HG02981 (cell line): ENCODE data around the gene TIGAR.
A peak's percentile ranks its signal among the peaks of the same experiment; 100 is the strongest.

Experiments used
- ATAC-seq: cut with Tn5 transposase; IDR thresholded peaks from one replicate; pipeline ENCODE4 v1.9.1; 2021; ENCODE audit warnings: mild to moderate bottlenecking, moderate library complexity; ENCODE audit not compliant: unreplicated experiment

Gene TIGAR, protein sequence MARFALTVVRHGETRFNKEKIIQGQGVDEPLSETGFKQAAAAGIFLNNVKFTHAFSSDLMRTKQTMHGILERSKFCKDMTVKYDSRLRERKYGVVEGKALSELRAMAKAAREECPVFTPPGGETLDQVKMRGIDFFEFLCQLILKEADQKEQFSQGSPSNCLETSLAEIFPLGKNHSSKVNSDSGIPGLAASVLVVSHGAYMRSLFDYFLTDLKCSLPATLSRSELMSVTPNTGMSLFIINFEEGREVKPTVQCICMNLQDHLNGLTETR

DNA sequence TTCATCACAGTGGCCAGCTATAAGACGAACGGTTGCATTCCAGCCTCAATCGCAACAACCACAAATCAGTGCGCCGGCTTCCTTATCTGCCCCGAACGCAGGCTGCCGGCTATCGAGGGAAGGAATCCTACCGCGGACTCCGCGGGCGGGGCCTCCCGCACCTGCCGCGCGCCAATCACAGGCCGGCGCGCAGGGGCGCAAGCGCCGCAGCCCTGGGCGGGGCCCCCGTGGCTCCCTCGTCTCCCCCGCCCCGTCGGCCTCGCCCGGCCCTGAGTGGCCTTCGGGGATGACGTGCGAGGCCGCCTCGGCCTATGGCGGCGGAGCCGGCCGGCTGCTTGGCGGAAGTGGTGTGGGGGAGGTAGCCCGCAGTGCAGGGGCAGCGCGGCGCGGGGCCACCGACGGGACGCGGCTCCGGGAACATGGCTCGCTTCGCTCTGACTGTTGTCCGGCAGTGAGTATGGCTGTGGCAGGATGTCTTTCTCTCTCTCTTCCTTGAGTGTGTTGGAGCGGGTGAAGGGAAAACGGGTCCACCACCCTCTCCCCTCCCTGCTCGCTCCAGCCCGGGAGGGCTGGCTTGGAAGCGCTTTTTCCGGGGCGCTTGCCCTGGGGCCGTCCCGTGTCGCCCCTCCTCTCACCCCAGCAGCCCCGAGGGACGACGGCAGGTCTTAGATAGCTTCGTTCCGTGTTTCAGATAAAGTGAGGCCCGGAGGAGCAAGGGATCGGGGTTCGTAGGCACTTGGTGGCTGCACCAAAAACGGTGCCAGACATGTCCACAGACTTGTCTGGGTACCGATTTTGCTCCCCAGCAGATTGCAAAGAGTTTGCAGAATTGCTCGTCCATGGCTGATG, at the start of gene TIGAR:
Gene TIGAR, plus strand, starts transcription at position 361 of the 849 bp plus-strand sequence. Its CDS starts 59 bp downstream, at position 420.
- ATAC-seq: peak; percentile 97

DNA sequence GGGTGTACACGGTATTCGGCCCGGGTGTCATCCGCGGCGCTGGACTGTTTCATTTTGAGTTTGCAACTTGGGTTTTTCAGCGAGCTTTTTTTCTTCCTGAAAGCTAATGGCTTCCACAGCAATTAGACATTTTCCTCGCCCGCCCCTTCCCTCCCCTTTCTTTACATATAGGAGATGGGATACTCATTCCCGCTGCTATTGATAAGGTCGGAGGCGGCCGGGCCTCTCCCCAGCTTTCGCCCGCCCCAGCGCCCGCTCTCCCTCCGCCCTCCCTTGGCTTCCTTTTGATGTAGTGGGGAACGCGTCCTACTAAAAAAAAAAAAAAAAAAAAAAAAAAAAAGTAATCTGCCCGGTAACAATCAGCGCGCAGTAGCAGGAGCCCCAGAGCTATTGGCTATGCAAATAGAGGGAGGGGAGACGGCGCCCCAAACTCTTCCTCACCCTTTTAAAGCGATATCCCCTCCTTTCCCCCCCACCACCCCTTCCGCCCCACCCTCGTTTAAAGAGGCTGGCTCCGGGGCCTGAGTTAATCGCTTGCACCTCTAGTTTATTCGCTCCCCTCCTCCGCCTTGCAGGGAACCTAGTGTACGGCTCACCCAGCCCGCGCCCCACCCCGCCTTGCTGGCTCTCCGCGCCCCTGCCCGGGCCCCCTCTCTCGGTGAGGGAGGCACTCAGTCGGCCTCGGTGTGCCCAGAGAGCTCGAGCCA, 49.1 kb upstream of the TIGAR start:
- peak; percentile 47 for ATAC-seq

DNA sequence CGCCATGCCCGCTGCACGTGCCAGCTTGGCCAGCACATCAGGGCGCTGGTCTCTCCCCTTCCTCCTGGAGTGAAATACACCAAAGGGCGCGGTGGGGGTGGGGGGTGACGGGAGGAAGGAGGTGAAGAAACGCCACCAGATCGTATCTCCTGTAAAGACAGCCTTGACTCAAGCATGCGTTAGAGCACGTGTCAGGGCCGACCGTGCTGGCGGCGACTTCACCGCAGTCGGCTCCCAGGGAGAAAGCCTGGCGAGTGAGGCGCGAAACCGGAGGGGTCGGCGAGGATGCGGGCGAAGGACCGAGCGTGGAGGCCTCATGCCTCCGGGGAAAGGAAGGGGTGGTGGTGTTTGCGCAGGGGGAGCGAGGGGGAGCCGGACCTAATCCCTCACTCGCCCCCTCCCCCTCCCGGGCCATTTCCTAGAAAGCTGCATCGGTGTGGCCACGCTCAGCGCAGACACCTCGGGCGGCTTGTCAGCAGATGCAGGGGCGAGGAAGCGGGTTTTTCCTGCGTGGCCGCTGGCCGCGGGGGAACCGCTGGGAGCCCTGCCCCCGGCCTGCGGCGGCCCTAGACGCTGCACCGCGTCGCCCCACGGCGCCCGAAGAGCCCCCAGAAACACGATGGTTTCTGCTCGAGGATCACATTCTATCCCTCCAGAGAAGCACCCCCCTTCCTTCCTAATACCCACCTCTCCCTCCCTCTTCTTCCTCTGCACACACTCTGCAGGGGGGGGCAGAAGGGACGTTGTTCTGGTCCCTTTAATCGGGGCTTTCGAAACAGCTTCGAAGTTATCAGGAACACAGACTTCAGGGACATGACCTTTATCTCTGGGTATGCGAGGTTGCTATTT, 48.4 kb upstream of the TIGAR start:
- peak; percentile 1 for ATAC-seq

DNA sequence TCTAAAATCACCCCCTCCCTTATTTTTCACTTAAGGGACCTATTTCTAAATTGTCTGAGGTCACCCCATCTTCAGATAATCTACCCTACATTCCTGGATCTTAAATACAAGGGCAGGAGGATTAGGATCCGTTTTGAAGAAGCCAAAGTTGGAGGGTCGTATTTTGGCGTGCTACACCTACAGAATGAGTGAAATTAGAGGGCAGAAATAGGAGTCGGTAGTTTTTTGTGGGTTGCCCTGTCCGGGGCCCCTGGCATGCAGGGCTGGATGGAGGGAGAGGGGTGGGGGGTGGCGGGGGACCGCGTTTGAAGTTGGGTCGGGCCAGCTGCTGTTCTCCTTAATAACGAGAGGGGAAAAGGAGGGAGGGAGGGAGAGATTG, 47.8 kb upstream of the TIGAR start:
- ATAC-seq: no peak

DNA sequence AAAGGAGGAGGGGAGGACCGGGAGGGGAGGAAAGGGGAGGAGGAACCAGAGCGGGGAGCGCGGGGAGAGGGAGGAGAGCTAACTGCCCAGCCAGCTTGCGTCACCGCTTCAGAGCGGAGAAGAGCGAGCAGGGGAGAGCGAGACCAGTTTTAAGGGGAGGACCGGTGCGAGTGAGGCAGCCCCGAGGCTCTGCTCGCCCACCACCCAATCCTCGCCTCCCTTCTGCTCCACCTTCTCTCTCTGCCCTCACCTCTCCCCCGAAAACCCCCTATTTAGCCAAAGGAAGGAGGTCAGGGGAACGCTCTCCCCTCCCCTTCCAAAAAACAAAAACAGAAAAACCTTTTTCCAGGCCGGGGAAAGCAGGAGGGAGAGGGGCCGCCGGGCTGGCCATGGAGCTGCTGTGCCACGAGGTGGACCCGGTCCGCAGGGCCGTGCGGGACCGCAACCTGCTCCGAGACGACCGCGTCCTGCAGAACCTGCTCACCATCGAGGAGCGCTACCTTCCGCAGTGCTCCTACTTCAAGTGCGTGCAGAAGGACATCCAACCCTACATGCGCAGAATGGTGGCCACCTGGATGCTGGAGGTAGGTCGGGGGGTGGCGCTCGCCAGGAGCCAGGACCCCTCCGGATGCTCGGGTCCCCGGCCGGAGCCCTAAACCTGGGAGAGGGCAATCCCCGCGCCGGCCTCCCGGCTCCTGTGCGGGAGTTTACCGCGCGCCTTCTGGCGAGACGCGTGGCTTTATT, 47.2 kb upstream of the TIGAR start, which contains the start of gene CCND2:
Gene CCND2, plus strand, starts transcription at position 111 of the 744 bp plus-strand sequence. Its CDS starts 279 bp downstream, at position 390.
- ATAC-seq: peak; percentile 24

DNA sequence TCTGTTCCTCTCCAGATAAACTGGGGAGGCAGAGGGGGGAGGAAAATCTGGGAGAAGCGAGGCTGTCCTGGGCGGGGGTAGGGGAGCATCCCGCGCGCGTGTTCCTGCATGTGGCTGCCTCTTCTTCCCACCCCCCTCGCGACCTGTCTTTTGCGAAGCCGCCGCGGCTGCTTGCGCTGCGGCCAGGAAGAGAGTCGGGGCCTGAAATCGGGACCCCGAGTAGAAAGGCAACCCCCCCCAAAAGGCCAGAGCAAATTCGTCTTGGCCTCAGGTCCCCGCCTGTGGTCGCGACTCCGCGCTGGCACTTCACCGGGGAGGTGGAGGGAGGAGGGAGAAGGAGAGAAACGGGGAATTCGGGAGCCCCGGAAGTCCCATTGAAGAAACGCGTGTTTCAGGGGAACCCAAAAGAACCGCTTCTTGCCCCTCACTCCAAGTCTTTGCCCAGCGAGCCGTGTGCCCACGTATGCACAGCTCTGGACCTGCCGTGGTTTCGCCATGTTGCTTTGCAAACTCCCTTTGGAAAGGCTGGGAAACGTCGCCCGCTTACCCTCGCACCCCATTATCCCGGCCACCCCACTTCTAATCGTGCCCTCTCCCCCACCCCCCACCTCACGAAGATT, 46.5 kb upstream of the TIGAR start:
- no peak for ATAC-seq

DNA sequence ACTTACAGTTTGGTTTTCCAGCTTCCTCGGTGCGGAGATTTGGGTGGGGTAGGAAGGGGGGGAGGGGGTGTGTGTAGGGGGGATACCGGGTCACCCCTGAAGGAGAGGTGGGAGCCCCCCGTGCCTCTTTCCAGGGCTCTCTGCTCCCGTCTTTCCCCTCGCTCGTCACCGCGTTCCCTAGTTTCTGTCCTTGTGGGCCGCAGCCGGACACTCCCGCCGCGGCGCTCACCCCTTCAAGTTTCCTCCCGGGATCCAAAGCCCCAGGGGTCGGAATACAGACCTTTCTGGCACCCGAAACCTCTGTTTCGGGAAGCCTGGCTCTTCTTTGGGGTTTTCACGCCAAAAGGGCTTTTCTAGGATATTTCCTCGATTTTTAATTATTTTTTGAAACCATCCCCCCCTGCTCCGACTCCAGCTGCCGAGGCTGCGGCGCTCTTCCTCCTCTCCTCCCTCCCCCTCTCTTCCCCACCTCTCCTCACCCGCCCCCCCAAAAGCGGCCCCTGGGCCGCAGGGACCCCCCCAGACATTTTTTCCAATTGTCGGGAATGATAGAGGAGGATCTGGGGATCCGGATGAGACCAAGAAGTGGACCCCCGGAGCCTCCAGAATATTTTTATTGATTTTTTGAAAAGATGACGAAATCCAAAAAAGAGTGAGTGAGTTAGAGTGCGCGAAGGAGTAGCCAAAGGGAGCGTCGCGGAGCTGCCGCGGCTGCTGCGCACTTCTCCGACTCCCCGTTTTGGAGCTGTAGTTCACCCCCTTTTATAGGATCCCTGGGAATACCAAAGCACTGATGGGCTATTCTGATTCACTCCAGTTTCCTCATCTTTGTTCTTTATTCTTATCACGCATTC, 45.8 kb upstream of the TIGAR start:
- ATAC-seq: no peak

DNA sequence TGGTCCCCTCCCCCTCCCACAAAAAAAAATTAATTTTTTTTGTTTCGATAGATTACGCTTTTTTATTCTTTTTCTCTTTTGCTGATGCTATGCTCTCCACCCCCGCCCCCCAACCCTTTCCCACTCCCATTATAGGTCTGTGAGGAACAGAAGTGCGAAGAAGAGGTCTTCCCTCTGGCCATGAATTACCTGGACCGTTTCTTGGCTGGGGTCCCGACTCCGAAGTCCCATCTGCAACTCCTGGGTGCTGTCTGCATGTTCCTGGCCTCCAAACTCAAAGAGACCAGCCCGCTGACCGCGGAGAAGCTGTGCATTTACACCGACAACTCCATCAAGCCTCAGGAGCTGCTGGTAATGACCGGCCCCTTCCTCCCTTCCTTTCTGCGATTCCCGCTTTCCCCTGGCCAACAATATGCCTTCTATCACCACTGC, 45.1 kb upstream of the TIGAR start:
- ATAC-seq: no peak

DNA sequence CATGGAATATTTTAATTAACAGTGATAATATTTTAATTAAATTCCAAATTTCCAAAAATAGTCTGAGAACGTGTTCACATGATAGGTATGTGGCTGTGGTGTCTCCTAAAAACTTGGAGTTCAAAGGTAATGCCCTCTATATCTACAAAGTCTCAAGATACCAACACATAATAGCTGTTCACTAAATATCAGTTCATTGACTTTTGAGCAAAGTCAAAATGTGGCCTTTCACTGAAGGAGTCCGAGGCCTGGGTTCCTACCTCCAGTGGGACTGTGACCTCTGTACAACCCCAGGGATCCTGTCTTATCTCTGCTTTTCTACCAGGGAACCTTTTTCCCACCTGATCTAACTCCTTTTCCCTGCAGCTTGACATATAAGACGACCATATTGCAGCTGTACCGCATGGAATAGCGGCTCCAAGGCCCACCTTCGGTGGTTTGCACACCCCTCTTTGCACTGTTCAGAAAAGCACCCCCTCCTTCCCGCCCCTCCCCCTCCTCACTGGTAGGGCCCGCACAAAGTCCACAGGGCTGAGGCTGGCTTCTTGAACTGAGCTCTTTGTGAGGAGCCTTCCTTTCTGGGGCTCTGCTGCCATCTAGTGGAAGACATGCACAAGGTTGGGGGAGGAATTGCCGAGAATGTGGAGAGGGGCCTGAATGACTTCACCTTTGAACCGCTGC, 44.3 kb upstream of the TIGAR start:
- no peak for ATAC-seq

DNA sequence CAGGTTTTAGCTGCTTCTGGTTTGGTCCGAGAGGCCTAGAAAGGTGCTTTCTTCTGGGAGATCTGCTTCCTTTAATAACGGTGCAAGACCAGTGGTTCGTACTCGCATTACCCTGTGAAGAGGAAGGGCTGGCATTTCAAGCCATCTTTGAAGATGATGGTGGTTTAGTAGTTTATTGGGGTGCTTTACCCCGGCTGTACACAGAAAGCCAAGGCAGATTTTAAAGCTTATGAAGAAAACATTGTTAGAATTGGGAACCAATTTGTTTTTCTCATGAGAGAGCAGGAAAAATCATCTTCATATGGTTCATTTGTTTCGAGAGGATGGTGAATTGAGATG, 43.8 kb upstream of the TIGAR start:
- ATAC-seq: no peak

DNA sequence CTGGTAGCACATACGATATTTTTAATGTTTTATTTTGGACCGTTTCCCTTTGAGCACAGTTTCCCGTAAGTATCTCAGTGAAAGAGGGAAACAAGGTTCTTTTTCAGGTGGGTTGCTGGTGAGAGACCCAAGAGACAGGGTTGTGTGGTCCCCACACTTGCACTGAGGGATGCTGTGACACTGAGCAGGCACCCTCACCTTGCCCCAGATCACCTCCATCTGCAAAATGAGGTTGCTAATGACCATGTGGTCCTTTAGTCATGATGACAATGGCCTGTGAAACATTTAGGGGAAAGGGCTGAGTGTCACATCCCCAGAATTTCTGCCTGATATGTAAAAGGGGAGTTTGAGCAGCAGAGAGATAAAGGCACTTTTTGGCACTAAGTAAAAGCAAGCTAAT, 43.2 kb upstream of the TIGAR start:
- no peak for ATAC-seq

DNA sequence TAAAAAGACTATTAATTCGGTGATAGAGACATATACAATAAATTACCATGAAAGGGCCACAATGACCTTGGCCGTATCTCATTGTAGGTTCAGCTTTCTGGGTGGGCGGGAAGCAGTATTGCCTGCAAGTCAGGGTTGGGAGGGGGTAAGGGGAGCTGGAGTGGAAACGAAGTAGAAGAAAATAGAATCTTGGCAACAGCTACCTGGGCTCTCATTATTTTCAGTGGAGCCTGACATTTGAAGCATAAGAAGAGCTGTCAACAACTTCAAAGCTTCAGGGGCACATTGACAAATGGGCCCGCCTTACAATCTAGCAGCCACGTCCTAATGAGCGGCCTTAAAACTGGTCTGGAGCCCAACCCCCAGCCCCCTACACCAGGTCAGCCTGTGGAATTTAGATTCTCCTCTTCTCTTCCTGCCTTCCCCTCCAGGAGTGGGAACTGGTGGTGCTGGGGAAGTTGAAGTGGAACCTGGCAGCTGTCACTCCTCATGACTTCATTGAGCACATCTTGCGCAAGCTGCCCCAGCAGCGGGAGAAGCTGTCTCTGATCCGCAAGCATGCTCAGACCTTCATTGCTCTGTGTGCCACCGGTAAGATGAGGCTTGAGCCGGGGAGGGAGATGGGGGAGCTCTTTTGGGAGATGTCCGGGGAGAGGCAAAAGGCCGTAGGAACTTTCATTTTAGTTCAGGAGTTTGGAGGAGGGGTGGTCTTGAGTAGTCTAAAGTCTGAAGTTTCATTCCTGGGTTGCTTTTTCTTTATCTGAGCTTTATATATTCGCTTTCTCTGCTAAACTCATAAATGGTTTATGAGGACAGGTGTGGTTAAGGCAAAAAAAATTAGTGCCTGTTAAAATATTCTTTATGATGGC, 42.5 kb upstream of the TIGAR start:
- ATAC-seq: no peak

DNA sequence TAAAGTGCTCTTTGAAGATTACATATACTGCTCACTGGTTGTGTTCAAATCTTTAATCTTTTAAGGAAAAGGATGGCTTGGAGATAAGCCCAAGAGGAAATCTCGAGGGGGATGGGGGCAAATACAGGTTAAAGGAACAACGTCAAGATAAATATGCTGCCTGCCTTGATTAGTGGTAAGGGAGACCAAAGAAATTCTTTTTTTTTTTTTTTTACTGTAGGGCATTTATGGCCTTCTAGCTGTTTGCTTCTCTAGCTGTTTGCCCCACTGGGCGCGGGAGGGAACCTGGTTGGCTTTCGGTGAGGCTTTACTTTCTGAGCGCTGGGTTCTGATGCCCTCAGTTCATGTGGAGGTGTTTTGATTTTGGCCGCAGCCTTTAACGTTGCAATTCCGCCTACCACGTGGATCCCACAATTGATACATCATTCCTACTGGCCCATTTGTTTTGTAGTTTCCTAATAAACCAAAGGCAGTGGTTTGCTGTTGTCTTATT, 41.8 kb upstream of the TIGAR start:
- no peak for ATAC-seq

DNA sequence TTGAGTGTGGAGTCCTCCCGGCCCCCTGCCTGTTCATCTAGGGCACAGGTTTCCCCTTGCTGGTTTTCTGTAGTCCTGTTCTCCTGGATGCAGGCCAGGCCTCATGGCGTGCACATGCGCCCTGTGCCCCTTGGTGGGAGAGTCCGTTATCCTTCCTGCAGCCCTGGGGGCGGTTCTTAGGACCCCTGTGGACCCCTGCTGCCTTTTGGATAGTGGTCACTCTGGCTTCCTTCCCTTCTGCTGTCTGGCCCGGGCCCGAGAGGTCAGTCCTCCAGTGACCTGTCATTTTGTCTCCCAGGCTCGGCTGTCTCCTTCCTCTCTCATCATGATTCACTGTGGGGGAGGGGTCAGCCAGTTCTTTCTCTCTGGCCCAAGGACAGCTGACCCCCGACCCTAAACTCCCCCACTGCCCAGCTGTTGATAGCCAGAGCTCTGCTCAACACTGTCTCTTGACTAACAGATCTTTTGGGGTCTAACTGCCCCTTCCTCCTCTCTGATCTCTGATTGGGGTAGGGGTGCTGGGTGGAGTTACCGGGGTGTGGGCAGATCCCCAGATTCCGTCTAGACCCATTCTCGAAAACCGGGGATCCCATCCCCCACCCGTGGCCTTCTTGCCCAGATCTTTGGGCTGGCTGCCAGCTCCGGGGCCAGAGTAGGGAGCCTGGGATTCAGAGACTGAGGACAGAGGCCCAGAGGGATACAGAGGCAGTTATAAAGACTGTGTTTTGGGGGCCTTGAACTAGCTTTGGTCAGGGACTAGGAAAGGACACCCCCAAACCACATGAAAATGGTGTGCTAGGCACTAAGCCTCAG, 40.5 kb upstream of the TIGAR start:
- ATAC-seq: no peak

DNA sequence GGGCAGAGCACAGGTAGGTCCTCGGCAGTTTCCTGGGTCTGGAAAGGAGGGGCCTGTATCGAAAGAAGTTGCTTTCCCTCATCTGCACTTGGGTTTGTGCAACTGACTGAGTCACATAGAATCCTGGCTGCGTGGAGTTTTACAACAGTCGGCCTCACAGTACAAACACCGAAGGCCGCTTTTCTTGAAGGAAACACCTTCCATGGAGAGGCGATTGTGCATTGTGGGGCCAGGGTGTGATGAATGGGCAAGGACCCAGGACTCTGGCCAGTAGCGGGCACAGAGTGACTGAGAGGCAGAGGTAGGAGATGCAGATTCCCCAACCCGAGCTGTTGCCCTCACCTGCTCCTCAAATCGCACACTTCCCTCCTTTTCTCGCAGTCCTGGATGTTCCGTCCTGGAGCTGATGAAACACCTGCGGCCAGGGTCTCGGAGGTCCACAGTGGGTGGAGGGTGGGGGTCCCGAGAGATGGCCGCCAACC, 39.8 kb upstream of the TIGAR start:
- ATAC-seq: no peak
